DOHH2 (cell line): ENCODE results near the gene HNRNPM.
A peak's percentile ranks its signal among the peaks of the same experiment; 100 is the strongest.

Experiments used
- H3F3A ChIP-seq: fragments of 200-600 bp; sonication (generic), shearing (Covaris generic); 2 replicates; pipeline ENCODE4 v1.6.0; 2016; ENCODE audit warnings: antibody characterized with exemption, mild to moderate bottlenecking; ENCODE audit not compliant: control insufficient read depth, insufficient read depth
- H3K27ac ChIP-seq: fragments of 200-600 bp; sonication (generic); 2 replicates; pipeline ENCODE4 v1.5.1; 2014; ENCODE audit warnings: low read depth, mild to moderate bottlenecking, low read length, moderate library complexity
- H3K27me3 ChIP-seq: fragments of 200-600 bp; sonication (generic); 2 replicates; pipeline ENCODE4 v1.6.1; 2014; ENCODE audit warnings: mild to moderate bottlenecking, low read length, mixed read lengths; ENCODE audit not compliant: control insufficient read depth
- H3K36me3 ChIP-seq: fragments of 200-600 bp; sonication (generic); 2 replicates; pipeline ENCODE4 v1.6.1; 2014; ENCODE audit warnings: mild to moderate bottlenecking, low read length, moderate library complexity, mixed read lengths; ENCODE audit not compliant: control insufficient read depth
- H3K4me1 ChIP-seq: fragments of 200-600 bp; sonication (generic); 2 replicates; pipeline ENCODE4 v1.6.1; 2014; ENCODE audit warnings: mild to moderate bottlenecking, low read length, mixed read lengths; ENCODE audit not compliant: control insufficient read depth
- H3K4me2 ChIP-seq: fragments of 200-600 bp; sonication (generic); 2 replicates; pipeline ENCODE4 v1.6.0; 2014; ENCODE audit warnings: mild to moderate bottlenecking, low read length, moderate library complexity
- H3K4me3 ChIP-seq: fragments of 200-600 bp; sonication (generic); 2 replicates; pipeline ENCODE4 v1.5.1; 2014; ENCODE audit warnings: mild to moderate bottlenecking, low read length, mixed read lengths
- H3K79me2 ChIP-seq: fragments of 200-600 bp; sonication (generic); 2 replicates; pipeline ENCODE4 v1.6.1; 2014; ENCODE audit warnings: mild to moderate bottlenecking, low read length, mixed read lengths; ENCODE audit not compliant: control insufficient read depth
- H3K9me2 ChIP-seq: fragments of 200-600 bp; sonication (generic); replicated peaks from 2 replicates; pipeline ENCODE4 v1.6.1; 2014; ENCODE audit warnings: mild to moderate bottlenecking, low read length, mixed read lengths; ENCODE audit not compliant: control insufficient read depth
- H3K9me3 ChIP-seq: fragments of 200-600 bp; sonication (generic); 2 replicates; pipeline ENCODE4 v1.6.1; 2014; ENCODE audit warnings: antibody characterized with exemption, low read length, mixed read lengths; ENCODE audit not compliant: control insufficient read depth, insufficient read depth
- H4K20me1 ChIP-seq: fragments of 200-600 bp; sonication (generic); 2 replicates; pipeline ENCODE4 v1.6.0; 2014; ENCODE audit warnings: low read depth, mild to moderate bottlenecking, antibody characterized with exemption, low read length, moderate library complexity; ENCODE audit not compliant: control insufficient read depth, insufficient read depth
- CTCF ChIP-seq: fragments of 200-600 bp; sonication (generic); IDR thresholded peaks from one replicate; pipeline ENCODE4 v1.5.1; 2014; ENCODE audit warnings: antibody characterized with exemption, mild to moderate bottlenecking, low read depth, low read length; ENCODE audit not compliant: poor library complexity, severe bottlenecking
- EZH2phosphoT487 ChIP-seq: fragments of 200-600 bp; sonication (generic); IDR thresholded peaks from 2 replicates; pipeline ENCODE4 v1.6.1; 2017; ENCODE audit warnings: borderline replicate concordance, mild to moderate bottlenecking, antibody characterized with exemption, low read length, moderate library complexity, mixed read lengths

The HNRNPM gene

GRCh38 chr19:8490395-8490760 lies 45.6 kb downstream of the HNRNPM start:
- Histone ChIP-seq H3K9me3 (no peaks in the 10 kb centered on the region), H3K79me2 (no peaks in the 10 kb centered on the region), H3F3A (peaks cover 4% of the 10 kb centered on the region; the same call in 1 of the 2 replicates), H3K9me2 (no peaks in the 10 kb centered on the region), H3K27ac (no peak overlapping the region), H3K4me2 (no peak overlapping the region), H4K20me1 (peaks cover 5% of the 10 kb centered on the region; the same call in 1 of the 2 replicates), H3K4me3 (no peak overlapping the region), H3K4me1 (peaks cover 8% of the 10 kb centered on the region), H3K27me3 (no peaks in the 10 kb centered on the region), H3K36me3 (peaks cover 40% of the 10 kb centered on the region)
- no peak for TF ChIP-seq CTCF
- TF ChIP-seq EZH2phosphoT487, result no peak

- H4K20me1 ChIP-seq, result peaks cover 5% of the 10 kb centered on the region; the same call in 1 of the 2 replicates
- no peak overlapping the region for H3K4me2 ChIP-seq
- H3K9me2 ChIP-seq, result no peaks in the 10 kb centered on the region
- H3K4me3 ChIP-seq, result no peak overlapping the region
- H3K36me3 ChIP-seq, result peaks cover 35% of the 10 kb centered on the region
- H3K4me1 ChIP-seq, result peaks cover 8% of the 10 kb centered on the region
- H3K9me3 ChIP-seq, result no peaks in the 10 kb centered on the region
- no peaks in the 10 kb centered on the region for H3K79me2 ChIP-seq
- no peak for TF ChIP-seq CTCF
- no peak for TF ChIP-seq EZH2phosphoT487
- no peaks in the 10 kb centered on the region for H3K27me3 ChIP-seq
- H3K27ac ChIP-seq, result no peak overlapping the region
- H3F3A ChIP-seq, result peaks cover 4% of the 10 kb centered on the region; the same call in 1 of the 2 replicates
These were observed 46.1 kb downstream of the HNRNPM start for GRCh38 chr19:8490873-8491272.

DNA sequence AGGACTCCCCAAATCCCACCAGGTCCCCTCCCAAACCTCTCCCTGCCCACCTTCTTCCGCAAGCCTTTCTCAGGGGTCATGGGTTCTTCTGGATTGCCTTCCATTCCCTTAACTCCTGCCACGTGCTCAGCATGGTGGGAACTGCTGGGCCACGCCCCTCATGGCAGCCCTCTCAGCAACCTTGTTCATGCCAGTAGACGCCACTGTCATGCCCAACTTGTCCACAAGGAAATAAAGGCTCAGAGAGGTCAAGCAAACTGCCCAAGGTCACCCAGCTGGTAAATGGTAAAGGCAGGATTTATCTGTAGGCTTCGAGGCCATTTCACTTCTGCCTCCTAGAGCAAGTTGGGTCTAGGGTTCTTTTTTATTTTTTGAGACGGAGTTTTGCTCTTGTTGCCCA lies 46.8 kb downstream of the HNRNPM start:
- Histone ChIP-seq H3F3A (peaks cover 4% of the 10 kb centered on the region; the same call in 1 of the 2 replicates), H3K4me3 (no peak overlapping the region), H3K27me3 (no peaks in the 10 kb centered on the region), H3K4me1 (peaks cover 8% of the 10 kb centered on the region), H4K20me1 (peaks cover 5% of the 10 kb centered on the region; the same call in 1 of the 2 replicates), H3K27ac (no peak overlapping the region), H3K36me3 (peaks cover 28% of the 10 kb centered on the region), H3K9me3 (no peaks in the 10 kb centered on the region), H3K4me2 (no peak overlapping the region), H3K9me2 (no peaks in the 10 kb centered on the region), H3K79me2 (no peaks in the 10 kb centered on the region)
- TF ChIP-seq EZH2phosphoT487, result no peak
- TF ChIP-seq CTCF, result no peak

DNA sequence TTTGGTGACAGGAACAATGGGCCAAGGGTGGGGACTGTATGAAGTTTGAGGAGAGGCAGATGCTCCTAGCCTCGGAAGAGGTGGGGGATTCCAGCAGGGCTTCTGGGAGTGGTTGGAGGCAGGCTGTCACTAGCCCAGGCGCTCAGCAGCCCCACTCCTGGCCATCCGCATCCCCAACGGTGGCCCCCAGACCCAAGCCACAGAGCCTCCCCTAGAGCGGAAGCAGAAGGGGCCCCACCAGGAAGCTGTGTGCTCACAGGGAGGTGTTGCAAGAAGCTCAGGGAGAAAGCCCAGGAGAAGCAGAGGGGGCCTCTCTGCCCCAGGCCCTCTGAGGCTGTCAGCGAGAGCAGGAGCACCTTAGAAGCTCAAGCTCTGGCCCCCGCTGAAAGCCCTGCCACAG lies 49.4 kb downstream of the HNRNPM start:
- Histone ChIP-seq H3F3A (peaks cover 4% of the 10 kb centered on the region; the same call in 1 of the 2 replicates), H4K20me1 (no peaks in the 10 kb centered on the region; the same call in 1 of the 2 replicates), H3K27ac (no peak overlapping the region), H3K4me2 (peak overlapping the region; percentile 32; the same call in 1 of the 2 replicates), H3K9me2 (no peaks in the 10 kb centered on the region), H3K79me2 (no peaks in the 10 kb centered on the region), H3K36me3 (peaks cover 6% of the 10 kb centered on the region; the same call in 1 of the 2 replicates), H3K4me1 (peaks cover 8% of the 10 kb centered on the region), H3K27me3 (no peaks in the 10 kb centered on the region), H3K9me3 (no peaks in the 10 kb centered on the region), H3K4me3 (no peak overlapping the region)
- TF ChIP-seq EZH2phosphoT487 (no peak), CTCF (no peak)
